ENCODE measurements around the gene CYP17A1.
"Not testable (repeated sequence)": the region's sequence is repeated elsewhere in the genome, so short reads cannot be mapped to it uniquely, and the experiment has no call there.

Gene CYP17A1

DNA sequence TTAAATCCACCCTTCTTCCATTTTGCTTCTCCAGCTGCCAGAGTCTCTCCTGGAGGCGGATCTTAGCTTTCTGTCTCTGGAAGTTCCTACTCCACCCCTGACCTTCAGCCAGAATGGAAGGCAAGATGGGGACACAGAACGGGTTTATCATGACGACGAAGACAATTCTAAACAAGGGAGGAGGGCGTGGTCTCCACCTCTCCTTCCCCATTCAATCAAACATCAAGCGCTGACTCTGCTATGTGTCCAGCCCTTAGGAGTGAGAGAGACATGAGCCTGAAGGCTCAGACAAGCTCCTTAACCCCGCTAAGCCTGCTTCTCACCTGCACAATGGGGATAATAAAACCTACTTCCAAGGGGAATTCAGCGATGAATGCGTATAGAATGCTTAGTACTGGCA, 3.1 kb downstream of the CYP17A1 start:
- DNase-seq, result no peak

DNA sequence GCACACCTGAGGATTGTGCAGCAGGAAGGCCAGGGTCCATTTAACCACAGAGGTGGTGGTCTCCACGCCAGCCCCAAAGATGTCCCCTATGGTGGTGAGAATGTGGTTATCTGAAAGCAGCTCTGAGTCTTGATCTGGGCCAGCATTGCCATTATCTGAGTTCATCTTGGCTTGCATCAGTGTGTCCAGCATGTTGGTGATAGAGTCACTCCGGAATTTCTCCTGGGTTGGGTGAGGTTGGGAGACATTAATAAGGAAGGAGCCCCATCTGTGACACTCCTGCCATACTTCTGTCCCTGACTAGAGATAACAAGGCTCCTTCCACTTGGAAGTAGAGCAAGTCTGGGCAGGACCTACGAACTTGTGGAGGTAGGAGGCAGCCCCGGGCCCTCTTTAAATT, 4.2 kb downstream of the CYP17A1 start:
- DNase-seq, result peak; percentile 32

DNA sequence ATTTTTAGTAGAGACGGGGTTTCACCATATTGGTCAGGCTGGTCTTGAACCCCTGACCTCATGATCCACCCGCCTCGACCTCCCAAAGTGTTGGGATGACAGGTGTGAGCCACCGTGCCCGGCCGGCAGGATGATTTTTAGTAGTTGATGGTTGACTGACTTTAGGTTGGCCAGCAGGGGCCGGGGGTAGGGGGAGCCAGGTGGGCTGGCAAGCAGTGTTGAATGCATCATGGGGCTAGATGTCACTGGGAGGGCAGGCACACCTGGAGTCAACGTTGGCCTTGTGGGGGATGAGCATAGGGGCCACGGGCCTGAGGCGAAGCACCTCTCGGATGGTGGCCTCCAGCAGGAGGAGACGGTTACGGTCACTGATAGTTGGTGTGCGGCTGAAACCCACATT, 5.0 kb downstream of the CYP17A1 start:
- DNase-seq, result no peak

DNA sequence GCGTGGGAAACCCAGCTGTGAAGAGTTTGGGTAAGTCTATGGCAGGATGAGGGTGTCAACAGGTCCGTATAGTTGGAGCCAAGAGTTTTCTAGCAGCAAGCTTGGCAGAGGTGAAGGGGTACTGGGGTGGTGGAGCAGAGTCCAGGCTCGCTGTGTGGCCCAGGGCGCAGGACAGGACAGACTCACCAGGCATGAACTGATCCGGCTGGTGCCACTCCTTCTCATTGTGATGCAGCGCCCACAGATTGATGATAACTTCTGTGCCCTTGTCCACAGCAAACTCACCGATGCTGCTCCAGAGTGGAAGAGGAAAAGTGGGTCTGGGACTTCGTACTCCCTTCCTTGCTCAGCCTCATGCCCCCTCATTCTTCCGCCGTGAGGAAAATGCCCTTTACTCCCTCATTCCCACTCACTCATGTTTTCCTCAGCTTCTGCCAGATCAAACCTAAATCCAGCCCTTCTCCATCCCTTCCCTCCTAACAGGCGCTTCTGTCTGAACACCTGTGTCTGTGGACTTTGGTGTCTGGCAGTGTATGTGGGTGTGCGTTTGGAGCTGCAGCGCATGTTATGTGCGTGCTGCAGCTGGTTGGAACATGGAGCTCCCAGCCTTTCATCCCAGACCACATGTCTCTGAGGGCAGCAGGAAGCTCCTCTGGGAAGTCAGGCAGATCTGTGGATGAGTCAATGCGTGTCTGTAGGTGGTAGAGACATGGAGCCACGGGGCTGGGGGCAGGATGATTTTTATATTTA, 5.7 kb downstream of the CYP17A1 start:
- DNase-seq, result peak; percentile 76

DNA sequence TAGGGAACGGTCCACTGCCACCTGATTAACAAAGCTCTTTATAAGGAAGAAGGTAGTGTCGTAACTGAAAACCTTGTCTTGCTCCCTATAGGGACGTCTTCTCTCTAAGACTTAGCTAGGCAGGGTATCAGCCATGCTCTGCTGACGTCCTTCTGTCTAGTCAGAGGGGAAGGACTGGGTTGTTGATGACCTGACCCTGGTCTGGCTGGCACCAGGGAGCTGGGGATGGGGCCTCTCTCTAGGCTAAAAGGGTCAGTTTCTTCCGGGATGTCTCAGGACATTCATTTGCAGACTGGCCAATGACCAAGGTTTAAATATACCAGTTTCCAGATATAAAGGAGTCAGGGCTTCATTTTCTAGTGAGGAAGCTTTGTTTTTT, 9.6 kb downstream of the CYP17A1 start:
- DNase-seq, result no peak

DNA sequence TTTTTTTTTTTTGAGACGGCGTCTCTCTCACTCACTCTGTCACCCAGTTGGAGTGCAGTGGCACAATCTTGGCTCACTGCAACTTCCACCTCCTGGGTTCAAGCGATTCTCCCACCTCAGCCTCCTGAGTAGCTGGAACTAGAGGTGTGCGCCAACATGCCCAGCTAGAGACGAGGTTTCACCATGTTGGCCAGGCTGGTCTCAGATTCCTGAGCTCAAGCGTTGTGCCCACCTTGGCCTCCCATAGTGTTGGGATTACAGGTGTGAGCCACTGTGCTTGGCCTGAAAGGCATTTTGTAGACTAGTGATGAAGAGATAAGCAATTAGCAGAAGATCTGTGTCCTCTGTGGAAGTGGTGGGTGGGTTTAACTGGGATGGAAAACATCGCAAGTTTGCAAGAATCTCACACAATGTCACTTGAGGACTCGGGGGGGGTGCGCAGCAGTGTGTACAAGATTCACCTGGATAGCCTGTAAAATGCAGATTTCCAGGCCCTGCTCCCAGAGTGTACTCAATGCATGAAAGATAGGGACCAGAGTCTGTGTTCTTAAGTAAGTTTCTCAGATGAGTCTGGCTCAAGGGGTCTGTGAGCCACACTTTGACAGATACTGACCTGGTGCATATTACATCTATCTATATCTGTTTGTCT, 10.9 kb downstream of the CYP17A1 start:
- no peak for DNase-seq

DNA sequence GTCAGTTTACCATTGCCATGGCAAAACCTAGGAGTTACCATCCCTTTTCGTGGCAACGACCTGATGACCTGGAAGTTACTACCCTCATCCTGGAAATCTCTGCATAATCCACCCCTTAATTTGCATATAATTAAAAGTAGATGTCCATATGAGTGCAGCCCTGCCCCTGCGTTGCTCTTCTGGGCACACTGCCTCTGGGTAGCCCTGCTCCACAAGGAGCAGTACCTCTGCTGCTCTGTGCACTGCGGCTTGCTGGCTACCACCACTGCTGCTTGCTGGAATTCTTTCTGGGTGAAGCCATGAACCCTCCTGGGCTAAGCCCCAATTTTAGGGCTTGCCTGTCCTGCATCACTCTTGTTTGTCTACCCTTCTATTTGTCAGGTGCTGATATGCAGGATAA, 12.5 kb downstream of the CYP17A1 start:
- DNase-seq, result no peak

DNA sequence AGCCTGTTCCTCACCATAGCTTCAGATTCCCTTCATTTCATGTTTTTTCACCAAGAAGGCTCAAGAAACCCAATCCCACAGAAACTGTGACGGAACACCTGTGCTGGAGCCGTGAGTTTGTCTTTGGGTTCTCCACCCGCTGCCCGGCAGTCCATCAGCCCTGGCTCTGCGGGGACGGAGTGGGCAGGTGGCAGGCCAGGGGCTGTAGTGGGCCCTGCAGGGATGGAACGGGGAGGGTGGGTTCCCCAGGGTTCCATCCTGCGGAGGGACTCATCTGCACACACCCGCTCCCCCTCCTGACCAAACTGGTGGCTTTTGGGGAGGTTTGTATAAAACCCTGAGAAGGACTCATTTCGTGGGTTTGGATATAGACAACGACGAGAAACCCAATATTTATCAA, 15.0 kb downstream of the CYP17A1 start:
- no peak for DNase-seq

DNA sequence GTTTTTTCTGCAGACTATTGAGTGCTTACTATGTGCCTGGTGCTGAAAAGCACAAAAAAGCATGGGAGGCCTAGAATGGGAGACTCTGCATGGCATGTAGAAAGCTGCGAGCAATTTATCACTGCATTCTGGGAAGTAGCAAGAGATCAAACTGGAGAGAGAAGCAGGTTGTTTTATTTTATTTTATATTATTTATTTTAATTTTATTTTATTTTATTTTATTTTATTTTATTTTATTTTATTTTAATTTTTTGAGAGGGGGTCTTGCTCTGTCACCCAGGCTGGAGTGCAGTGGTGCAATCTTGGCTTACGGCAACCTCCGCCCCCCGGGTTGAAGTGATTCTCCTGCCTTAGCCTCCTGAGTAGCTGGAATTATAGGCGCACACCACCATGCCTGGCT, 17.2 kb downstream of the CYP17A1 start:
- DNase-seq, result not testable (repeated sequence)

DNA sequence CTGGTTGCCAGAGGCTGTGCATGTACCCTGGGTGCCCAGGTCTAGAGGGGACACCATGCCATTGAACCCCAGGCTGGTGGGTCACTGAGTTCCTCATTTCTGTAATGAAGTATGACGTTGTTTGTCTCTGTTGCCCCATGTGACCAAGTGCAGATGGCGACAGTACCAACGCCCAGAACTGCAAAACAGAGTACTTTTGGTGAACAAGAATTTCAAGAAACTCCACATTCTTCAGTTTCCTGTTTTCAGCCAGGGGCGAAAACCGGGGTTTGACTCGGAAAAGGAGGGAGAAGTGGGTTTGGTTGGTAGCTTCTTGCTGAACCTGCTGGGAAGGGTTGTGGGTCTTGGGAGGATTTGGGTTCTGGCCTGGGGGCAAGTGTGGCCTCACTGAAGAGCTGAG, 18.2 kb downstream of the CYP17A1 start:
- DNase-seq, result no peak

DNA sequence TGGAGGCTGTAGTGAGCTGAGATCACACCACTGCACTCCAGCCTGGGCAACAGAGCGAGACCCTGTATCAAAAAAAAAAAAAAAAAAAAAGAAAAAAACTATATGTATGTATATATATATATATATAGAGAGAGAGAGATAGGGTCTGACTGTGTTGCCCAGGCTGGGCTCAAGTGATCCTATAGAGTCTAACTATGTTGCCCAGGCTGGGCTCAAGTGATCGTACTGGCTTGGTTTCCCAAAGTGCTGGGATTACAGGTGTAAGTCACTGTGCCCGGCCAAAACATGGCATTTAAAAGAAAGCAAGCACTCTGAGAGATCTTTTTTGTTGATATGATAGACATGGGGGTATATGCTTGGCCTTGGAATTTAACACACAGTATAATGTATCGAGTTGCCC, 20.0 kb downstream of the CYP17A1 start:
- no peak for DNase-seq

DNA sequence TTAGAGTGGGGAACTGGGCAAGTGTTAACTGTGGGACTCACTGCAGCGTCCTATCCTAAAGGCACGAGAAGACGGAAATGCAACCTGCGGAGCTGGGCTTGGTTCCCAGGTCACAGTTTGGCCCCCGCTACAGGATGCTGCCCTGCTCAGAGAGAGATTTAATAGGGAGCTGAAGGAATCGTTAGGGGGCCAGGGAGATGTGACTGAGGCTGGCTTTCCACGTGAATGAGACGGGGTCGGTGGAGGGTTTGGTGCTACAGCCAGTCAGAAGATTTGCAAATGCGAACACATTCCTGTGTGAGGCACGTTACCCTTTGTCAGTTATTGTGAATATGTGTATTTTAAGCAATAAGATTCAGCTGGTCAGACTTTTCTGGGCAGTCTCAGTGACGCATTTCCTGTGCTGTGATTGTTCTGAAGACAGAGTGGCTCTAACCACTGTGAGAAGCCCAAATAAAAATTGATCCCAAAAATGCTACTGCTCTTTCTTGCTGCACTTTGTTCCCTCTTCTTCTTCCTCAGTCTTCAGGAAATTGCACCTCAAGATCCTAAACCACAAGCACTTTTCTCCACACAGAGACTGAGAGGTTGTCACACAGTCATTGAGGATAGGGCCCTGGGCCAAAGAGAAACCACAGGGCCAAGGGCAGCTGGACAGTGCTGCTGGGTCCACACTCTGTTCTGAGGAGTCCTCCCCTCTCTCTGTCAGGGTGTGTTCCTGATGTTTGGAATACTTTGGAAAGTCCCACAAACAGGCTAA, 21.2 kb downstream of the CYP17A1 start:
- DNase-seq, result peak; percentile 62

DNA sequence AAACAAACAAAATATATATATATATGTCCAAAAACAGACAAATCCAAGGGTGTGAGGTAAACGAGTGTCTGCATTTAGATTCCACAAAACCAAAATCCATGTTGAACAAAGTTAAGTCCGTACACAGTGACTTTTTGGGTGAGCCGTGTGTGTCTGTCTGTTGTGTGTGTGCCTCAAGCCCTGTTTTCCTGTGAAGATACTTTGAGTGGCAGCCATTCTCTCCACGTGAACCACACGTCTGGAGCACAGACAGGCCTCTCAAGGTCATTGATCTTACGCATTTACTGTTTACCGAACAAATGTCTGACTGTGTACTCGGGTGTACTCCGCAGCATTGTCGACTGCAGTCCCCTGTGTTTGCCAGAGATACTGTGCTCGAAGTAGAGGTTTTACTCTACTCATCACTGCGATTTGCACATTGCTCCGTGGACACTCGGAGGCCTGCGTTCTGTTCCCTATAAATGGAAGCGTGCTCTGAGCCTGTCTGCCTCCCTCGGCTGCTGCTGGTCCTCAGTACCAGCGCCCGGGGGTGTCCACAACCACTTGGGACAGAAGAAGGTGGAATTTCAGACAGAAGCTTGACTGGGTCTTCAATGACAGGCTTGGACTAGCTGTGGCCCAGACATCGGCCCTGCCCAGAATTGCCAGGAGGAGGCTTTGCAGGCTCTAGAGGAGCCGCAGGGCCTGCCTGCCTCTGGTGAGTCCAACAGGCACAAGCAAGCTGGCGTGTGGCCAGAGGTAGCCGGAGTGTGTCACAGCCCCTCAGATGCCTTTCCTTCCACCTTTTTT, 22.1 kb downstream of the CYP17A1 start:
- DNase-seq, result peak; percentile 55

DNA sequence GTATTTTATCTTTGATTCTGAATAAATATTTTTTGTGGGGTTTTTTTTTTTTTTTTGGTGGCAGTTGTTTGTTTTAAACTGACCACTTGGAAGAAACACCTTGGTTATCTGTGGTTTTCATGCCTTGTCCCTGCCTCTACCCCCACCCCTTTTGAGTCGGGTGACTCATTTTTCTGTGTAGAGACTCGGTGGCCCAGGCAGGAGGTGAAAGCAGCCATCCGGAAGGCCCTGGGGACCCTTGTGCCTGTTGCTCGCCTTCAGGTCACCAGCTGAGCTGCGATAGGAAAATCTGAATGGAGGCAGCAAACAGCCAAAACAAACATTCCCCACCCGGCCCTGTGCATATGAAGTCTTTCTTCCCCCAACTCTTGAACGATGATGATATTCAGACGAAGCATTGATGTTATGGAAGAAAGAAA, 22.8 kb downstream of the CYP17A1 start:
- no peak for DNase-seq

DNA sequence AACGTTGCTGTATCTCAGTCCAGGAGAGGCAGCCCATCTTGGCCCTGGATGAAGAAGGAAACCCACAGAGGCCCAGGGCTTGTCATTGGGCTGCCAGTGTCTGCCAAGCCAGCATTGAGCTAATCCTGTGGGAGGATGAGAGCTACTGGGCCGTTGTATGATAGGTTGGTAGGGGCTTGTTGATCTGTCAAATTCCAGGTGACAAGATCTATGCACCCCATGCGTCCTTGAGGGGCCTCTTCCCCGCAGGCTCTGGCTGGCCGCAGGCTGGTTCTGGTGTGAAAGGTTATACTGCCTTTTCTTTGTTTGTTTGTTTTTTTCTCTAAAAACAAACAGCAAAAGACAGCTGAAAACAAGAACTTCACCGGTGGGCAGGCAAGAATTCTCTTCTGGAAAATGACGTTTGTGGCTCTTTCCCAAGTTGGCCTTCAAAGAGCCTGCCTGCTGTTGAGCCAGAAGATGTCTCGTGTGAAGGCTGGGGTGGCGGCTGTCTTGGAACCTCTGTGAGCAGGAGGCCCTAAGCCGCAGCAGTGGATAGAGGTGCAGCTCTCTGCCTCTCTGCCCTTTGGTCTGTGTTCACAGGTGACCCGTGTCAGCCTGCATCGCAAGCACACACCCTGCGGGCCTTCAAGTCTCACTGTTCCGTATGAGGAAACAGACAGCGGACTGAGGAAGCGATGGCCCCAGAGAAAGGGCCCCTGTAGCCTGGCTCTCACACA, 23.3 kb downstream of the CYP17A1 start:
- DNase-seq, result no peak

DNA sequence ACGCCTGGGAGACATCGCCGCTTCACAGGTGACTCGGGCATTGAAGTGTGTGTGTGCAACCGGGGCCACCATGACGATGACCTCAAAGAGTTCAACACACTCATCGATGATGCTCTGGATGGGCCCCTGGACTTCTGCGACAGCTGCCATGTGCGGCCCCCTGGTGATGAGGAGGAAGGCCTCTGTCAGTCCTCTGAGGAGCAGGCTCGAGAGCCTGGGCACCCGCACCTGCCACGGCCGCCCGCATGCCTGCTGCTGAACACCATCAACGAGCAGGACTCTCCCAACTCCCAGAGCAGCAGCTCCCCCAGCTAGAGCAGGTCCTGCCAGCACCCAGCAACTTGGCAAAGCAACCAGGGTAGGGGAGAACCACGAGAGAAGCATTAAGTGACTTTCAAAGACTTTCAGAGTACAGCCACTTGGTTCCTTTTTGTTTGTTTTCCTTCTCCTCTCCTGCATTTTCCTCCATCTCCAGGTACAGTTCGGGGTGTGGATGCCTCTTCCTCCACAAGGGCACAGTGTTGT, 24.1 kb downstream of the CYP17A1 start:
- DNase-seq, result no peak

DNA sequence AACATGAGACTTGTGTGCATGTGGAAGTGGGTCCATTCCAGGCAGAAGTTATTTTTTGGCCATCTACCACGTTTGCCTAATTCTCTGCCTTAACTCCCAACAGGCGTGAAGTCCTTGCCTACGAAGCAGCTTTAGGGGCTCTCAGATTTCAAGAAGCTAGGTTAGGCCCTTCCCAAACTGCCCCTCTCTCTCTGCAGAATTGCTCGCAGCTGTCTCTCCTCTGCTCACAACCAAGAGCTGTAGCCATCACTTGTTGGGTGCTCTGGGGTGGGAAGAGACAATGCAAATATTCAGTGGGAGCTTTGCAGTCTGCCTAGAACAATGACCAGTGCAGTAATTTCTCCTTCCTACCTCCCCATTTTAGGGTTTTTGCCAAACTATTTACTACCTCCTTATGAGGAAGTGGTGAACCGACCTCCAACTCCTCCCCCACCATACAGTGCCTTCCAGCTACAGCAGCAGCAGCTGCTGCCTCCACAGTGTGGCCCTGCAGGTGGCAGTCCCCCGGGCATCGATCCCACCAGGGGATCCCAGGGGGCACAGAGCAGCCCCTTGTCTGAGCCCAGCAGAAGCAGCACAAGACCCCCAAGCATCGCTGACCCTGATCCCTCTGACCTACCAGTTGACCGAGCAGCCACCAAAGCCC, 24.9 kb downstream of the CYP17A1 start:
- no peak for DNase-seq

DNA sequence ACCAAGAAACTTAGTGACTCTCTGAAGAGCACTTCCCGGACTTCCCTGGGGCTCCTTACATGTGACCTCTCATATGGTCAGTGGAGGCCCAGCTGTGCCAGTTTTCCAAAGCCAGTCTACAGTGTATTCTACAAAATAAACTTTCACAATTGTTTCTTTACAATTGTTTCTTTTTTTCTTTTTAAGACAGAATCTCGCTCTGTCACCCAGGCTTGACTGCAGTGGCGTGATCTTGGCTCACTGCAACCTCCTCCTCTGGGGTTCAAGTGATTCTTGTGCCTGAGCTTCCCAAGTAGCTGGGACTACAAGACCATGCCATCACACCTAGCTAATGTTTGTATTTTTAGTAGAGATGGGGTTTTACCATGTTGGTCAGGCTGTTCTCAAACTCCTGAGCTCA, 25.9 kb downstream of the CYP17A1 start:
- no peak for DNase-seq

DNA sequence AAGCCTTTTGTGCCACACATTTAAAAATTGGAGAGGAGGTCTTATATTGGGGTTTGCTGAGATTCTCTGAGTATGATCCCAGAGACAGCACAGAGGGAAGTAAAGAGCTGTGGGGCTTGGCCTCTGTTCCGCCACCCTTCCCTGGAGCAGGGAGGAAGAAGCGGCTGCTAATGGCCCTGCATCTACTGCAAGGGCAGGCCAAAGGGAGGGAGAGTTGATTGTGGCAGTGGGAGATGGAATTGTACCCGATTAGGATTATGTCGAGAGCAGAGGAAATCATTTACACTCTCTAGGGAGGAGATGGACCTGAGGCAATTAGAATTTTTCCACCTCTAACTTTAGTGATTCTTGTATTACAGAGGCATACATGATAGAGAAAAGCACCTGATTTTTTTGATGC, 28.8 kb downstream of the CYP17A1 start:
- no peak for DNase-seq

DNA sequence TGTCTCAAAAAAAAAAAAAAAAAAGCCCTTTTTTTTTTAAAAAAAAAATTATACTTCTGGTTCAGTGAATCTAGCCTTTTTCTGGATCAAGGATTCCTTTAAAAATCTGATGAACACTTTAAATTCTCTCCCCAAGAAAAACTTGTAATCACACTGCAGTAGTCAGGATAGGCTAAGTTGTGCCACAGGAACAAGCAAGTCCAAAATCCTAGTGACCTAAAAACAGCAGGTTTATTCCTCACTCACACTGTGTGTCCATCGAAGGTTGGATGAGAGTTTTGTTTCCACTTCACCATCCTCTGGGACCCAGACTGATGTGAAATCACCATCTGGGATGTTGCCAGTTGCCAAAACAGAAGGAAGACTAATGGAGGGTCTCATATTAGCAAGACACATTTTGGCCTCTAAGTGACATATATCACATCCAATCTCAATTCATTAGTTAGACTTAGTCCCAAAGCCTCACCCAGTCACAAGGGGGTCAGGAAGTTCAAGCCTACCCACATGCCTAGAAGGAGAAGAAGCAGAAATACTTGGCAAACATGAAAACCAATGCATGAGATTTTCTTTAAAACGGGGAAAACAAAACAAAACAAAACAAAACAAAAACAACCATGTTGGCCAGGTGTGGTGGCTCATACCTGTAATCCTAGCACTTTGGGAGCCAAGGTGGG, 32.7 kb downstream of the CYP17A1 start:
- no peak for DNase-seq

DNA sequence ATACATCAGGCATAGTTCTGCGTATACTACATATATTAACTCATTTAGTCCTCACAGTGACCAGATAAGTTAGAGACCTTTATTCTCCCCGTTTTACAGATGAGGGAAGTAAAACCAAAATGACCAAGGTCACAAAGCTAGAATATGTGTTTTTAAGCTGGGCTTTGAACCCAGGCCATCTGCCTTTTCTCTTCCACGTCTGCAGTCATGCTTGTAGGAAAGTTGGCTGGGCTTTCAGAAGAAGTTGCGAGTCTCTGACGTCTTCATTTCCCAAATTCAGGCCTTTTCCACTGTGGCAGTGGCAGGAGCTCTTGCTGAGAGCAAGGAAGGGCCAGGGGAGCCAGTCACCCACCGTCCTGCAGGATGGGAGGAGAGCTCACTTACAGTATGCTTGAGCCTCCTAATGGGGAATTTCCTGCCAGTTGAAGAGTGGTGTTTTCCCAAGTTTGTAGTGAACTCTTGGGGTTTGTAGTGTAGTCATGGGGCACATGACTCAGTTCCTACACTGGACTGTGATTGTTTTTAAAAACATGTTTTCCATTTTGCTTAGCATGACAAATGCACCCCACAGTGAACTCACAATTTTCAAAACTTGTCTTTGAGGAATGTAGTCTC, 34.2 kb downstream of the CYP17A1 start:
- peak; percentile 88 for DNase-seq
